NCI-H524 (cell line): Measurements from ENCODE around the gene COL11A1.
"Not testable (repeated sequence)": the region's sequence is repeated elsewhere in the genome, so short reads cannot be mapped to it uniquely, and the experiment has no call there.

Experiments used
- DNase-seq, 2 experiments: peaks; one replicate each; lab custom pipeline; 2025; lab: John Stamatoyannopoulos, UW

The COL11A1 gene

GRCh38 chr1:102834688-102835320, 273.5 kb downstream of the COL11A1 start:
- no peak for DNase-seq

GRCh38 chr1:102833151-102833550, 275.2 kb downstream of the COL11A1 start:
- no peak for DNase-seq

- not testable (repeated sequence) for DNase-seq
Measured at GRCh38 chr1:102826706-102827105, 281.6 kb downstream of the COL11A1 start.
